CD4-positive, alpha-beta T cell (primary cell): ENCODE data around the gene ECM1. TPM values are rescaled to one million over a fixed set of nuclear protein-coding genes. Genes with fewer than 3 reads are reported as not detected.

Source experiments
- ATAC-seq: fragments of 200-7000 bp; cut with Tn5 transposase; one replicate; pipeline ENCODE4 v1.10.0; 2022; ENCODE audit warnings: mild to moderate bottlenecking; ENCODE audit not compliant: poor library complexity
- CTCF ChIA-PET: fragments of 350-600 bp; sonication (Branson Sonifier 250); formaldehyde crosslinking; loops from one replicate; lab custom pipeline; 2021; ENCODE audit warnings: antibody characterized with exemption, inconsistent platforms; lab: Charles Lee
- POLR2A ChIA-PET: fragments of 350-600 bp; sonication (Branson Sonifier 250); formaldehyde crosslinking; loops from one replicate; lab custom pipeline; 2021; ENCODE audit warnings: antibody characterized with exemption, inconsistent platforms; lab: Charles Lee
- DNase-seq, 14 experiments: peaks; one replicate each; pipeline ENCODE4 v3.0.0-alpha.2; 2013 to 2020; ENCODE audit warnings: mixed read lengths in 2 of 14
- H3K27ac ChIP-seq, 2 donors: one replicate each; pipeline versions ENCODE4 v1.5.1 to v1.7.0; 2013; ENCODE audit warnings: low read length in 2 of 2, low read depth in 1 of 2, mild to moderate bottlenecking in 1 of 2
- H3K27me3 ChIP-seq, 2 experiments: 1 replicate in 1 of 2; 2 replicates in 1 of 2; pipeline versions ENCODE4 v1.6.1 to v1.7.0; 2013; ENCODE audit warnings: low read length in 2 of 2, control low read depth in 1 of 2, mild to moderate bottlenecking in 1 of 2, moderate library complexity in 1 of 2; ENCODE audit not compliant: insufficient read depth in 2 of 2, control insufficient read depth in 1 of 2
- H3K36me3 ChIP-seq: one replicate; pipeline ENCODE4 v1.6.1; 2013; ENCODE audit warnings: low read length, control low read depth; ENCODE audit not compliant: insufficient read depth
- H3K4me1 ChIP-seq: one replicate; pipeline ENCODE4 v1.6.1; 2013; ENCODE audit warnings: low read length, control low read depth; ENCODE audit not compliant: insufficient read depth
- H3K4me3 ChIP-seq: one replicate; pipeline ENCODE4 v1.5.1; 2013; ENCODE audit warnings: mild to moderate bottlenecking, low read length, moderate library complexity
- H3K9me3 ChIP-seq, 2 experiments: 1 replicate in 1 of 2; 2 replicates in 1 of 2; pipeline versions ENCODE4 v1.6.1 to v1.7.0; 2013; ENCODE audit warnings: low read length in 2 of 2, mild to moderate bottlenecking in 2 of 2, control low read depth in 1 of 2, moderate library complexity in 1 of 2; ENCODE audit not compliant: control insufficient read depth in 1 of 2, insufficient read depth in 1 of 2
- H3K27ac Mint-ChIP-seq: one replicate; pipeline ENCODE4 v1.8.0; 2020; ENCODE audit warnings: mixed read lengths
- H3K27me3 Mint-ChIP-seq: one replicate; pipeline ENCODE4 v1.8.0; 2021; ENCODE audit warnings: mixed read lengths
- H3K36me3 Mint-ChIP-seq: one replicate; pipeline ENCODE4 v1.8.0; 2021; ENCODE audit warnings: low read depth, mixed read lengths
- H3K4me1 Mint-ChIP-seq: one replicate; pipeline ENCODE4 v1.8.0; 2021; ENCODE audit warnings: low read depth, mixed read lengths
- H3K4me3 Mint-ChIP-seq: one replicate; pipeline ENCODE4 v1.8.0; 2020; ENCODE audit warnings: mild to moderate bottlenecking, mixed read lengths
- H3K9me3 Mint-ChIP-seq: one replicate; pipeline ENCODE4 v1.8.0; 2020; ENCODE audit warnings: mixed read lengths
- intact Hi-C, 2 experiments: fragments of 100-400 bp; cut with DNase I in 1 of 2; cut with micrococcal nuclease in 1 of 2; formaldehyde crosslinking; loops; one replicate each; pipeline versions ENCODE4 v1.15.1 to v1.9.0; 2023 to 2025; cut with DNase I, micrococcal nuclease
- total RNA-seq, 174 experiments: library from RNA in 2 of 174; stranded (reverse) in 2 of 174; gene quantifications; one replicate each; pipeline ENCODE4 v1.2.3 and lab custom pipeline; 2021 to 2026
- TF ChIP-seq, protein P1 (sequence below): fragments of 200-600 bp; IDR thresholded peaks from one replicate; pipeline ENCODE4 v1.8.0; 2022; ENCODE audit warnings: antibody characterized with exemption, mild to moderate bottlenecking

Gene ECM1
- total RNA-seq, 2 experiments from 2014 or later: 0.31 TPM; not detected in 1

DNA sequence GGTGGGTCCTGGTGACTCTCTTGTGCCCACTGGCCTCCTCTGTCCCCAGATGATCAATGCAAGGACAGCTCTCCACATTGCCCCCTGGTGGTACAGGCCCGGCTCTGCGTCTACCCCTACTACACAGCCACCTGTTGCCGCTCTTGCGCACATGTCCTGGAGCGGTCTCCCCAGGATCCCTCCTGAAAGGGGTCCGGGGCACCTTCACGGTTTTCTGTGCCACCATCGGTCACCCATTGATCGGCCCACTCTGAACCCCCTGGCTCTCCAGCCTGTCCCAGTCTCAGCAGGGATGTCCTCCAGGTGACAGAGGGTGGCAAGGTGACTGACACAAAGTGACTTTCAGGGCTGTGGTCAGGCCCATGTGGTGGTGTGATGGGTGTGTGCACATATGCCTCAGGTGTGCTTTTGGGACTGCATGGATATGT is 52.1 kb downstream of the ECM1 start:
- CTCF ChIA-PET: interaction anchor here (0.7 to 6.4 kb wide), 15 partner anchors 9 to 188 kb away, joined by 3 to 183 read pairs (median 6); partner anchors contain the start of genes ENSA, GOLPH3L and MCL1
- Mint-ChIP-seq H3K9me3 (no peaks in the 10 kb centered on the region), H3K4me3 (peak overlapping the region; percentile 96), H3K27me3 (no peaks in the 10 kb centered on the region), H3K36me3 (peaks cover 33% of the 10 kb centered on the region), H3K27ac (peak overlapping the region; percentile 98), H3K4me1 (peaks cover 47% of the 10 kb centered on the region)
- ATAC-seq (peak; percentile 16), DNase-seq (peak; percentile 56 to 86 (median 68))
- TF ChIP-seq, protein P1, sequence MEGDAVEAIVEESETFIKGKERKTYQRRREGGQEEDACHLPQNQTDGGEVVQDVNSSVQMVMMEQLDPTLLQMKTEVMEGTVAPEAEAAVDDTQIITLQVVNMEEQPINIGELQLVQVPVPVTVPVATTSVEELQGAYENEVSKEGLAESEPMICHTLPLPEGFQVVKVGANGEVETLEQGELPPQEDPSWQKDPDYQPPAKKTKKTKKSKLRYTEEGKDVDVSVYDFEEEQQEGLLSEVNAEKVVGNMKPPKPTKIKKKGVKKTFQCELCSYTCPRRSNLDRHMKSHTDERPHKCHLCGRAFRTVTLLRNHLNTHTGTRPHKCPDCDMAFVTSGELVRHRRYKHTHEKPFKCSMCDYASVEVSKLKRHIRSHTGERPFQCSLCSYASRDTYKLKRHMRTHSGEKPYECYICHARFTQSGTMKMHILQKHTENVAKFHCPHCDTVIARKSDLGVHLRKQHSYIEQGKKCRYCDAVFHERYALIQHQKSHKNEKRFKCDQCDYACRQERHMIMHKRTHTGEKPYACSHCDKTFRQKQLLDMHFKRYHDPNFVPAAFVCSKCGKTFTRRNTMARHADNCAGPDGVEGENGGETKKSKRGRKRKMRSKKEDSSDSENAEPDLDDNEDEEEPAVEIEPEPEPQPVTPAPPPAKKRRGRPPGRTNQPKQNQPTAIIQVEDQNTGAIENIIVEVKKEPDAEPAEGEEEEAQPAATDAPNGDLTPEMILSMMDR: peak; percentile 91
- Histone ChIP-seq H3K36me3 (peaks cover 14% of the 10 kb centered on the region), H3K4me1 (peaks cover 72% of the 10 kb centered on the region), H3K27me3 (no peaks in the 10 kb centered on the region), H3K4me3 (peak overlapping the region; percentile 90), H3K9me3 (no peaks in the 10 kb centered on the region), H3K27ac (peak overlapping the region; percentile 92 to 97)
- intact Hi-C loops: loop anchor here (1.0 to 5.0 kb wide), 4 partner anchors 69 to 437 kb away; partner anchors contain the start of genes ENSA (in 1 of the 2) and GOLPH3L (in 1 of the 2)
- POLR2A ChIA-PET: interaction anchor here (0.7 to 14.5 kb wide), 12 partner anchors 9 to 436 kb away, joined by 3 to 1538 read pairs (median 8); partner anchors contain the start of genes ADAMTSL4, ENSA, FALEC and GOLPH3L

- CTCF ChIA-PET: interaction anchor here (0.6 to 6.4 kb wide), 24 partner anchors 9 to 796 kb away, joined by 3 to 183 read pairs (median 4); partner anchors contain the start of genes ENSA, GOLPH3L and MCL1
- H3K36me3 Mint-ChIP-seq: peaks cover 30% of the 10 kb centered on the region
Observed at GRCh38 chr1:150560576-150561253, 52.8 kb downstream of the ECM1 start.

More at GRCh38 chr1:150560576-150561253, 52.8 kb downstream of the ECM1 start:
- no peaks in the 10 kb centered on the region for H3K27me3 ChIP-seq
- peak overlapping the region; percentile 98 for H3K27ac Mint-ChIP-seq
- no peaks in the 10 kb centered on the region for H3K27me3 Mint-ChIP-seq
- H3K9me3 ChIP-seq: no peaks in the 10 kb centered on the region
- DNase-seq: peak; percentile 70 to 88 (median 82)
- H3K4me3 ChIP-seq: peak overlapping the region; percentile 90
- peaks cover 51% of the 10 kb centered on the region for H3K4me1 Mint-ChIP-seq
- peaks cover 14% of the 10 kb centered on the region for H3K36me3 ChIP-seq
- peak overlapping the region; percentile 92 to 97 for H3K27ac ChIP-seq
- H3K9me3 Mint-ChIP-seq: no peaks in the 10 kb centered on the region
- ATAC-seq: peak; percentile 19
- TF ChIP-seq, protein P1: peak; percentile 80
- intact Hi-C loops: loop anchor here (1.0 to 5.0 kb wide), 6 partner anchors 19 to 437 kb away; partner anchors contain the start of genes ENSA (in 1 of the 2), GOLPH3L (in 1 of the 2) and MCL1 (in 1 of the 2)
- peak overlapping the region; percentile 96 for H3K4me3 Mint-ChIP-seq
- peaks cover 76% of the 10 kb centered on the region for H3K4me1 ChIP-seq
- POLR2A ChIA-PET: interaction anchor here (0.8 to 14.5 kb wide), 20 partner anchors 9 to 435 kb away, joined by 3 to 1538 read pairs (median 4); partner anchors contain the start of genes ADAMTSL4, ENSA, GOLPH3L and MCL1
